ENCODE measurements around the gene GALNT11. TPM values are rescaled to one million over a fixed set of nuclear protein-coding genes. Genes with fewer than 3 reads are reported as not detected.

Gene GALNT11
- total RNA-seq, 1 donor, result 45.3 TPM

GRCh38 chr7:152140067-152140466, 114.6 kb downstream of the GALNT11 start:
- DNase-seq (ENCODE audit: low read depth), result no peak
- no peak for TF ChIP-seq CTCF (IDR thresholded peaks at IDR 0.05; ENCODE audit: insufficient read depth, low read depth, low read length)
- H3K4me3 ChIP-seq (ENCODE audit: low read depth, low read length), result no peak overlapping the region

DNA sequence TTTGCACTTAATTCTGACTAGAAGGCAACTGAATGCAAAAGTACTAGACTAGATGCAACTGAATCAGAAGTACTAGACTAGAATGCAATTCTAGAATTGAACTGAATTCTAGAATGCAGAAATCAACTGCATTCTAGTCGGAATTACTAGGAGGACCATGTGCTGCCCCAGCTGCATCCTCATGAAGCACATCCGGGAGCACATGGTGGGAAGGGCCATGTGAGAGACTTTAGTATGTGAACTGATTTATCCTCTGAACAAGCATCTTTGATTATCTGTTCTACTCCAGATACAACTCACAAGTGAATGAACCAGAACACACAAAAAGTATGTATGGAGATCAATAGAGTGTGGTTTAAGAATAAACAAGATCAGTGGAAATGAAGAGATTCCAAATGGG, 115.1 kb downstream of the GALNT11 start:
- H3K4me3 ChIP-seq (ENCODE audit: low read depth, low read length), result no peak overlapping the region
- no peak for DNase-seq (ENCODE audit: low read depth)
- TF ChIP-seq CTCF (IDR thresholded peaks at IDR 0.05; ENCODE audit: insufficient read depth, low read depth, low read length), result no peak

DNA sequence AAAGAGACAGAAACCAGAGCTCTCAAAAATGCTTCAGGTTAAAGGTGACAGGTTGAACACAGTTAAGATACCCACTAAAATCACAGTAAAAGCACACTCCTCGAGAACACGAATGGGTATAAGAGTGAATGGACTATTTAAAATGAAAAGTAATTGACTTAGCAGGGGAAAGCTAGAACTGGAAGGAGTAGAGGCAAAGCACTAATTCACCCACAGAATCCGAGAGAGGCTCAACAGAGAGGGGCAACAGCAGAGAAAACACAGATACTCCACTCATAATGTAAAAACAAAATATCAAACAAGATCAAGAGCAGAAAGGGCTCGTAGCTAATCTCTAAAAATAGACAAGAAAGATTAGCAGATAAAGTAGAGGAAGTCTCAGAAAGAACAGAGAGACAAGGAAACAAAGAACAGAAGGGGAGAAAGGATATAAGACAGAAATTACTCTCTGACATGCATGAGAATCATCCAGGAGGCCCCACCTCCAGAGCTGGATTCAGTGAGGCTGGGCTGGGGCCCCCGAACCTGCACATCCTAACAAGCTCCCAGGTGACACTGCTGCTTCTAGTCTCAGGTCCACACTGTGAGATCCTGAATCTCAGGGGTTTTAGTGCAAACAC, 117.6 kb downstream of the GALNT11 start:
- TF ChIP-seq CTCF (IDR thresholded peaks at IDR 0.05; ENCODE audit: insufficient read depth, low read depth, low read length), result no peak
- no peak overlapping the region for H3K4me3 ChIP-seq (ENCODE audit: low read depth, low read length)

GRCh38 chr7:152144557-152145245, 119.2 kb downstream of the GALNT11 start:
- H3K4me3 ChIP-seq (ENCODE audit: low read depth, low read length), result no peak overlapping the region
- no peak for TF ChIP-seq CTCF (IDR thresholded peaks at IDR 0.05; ENCODE audit: insufficient read depth, low read depth, low read length)
- DNase-seq (ENCODE audit: low read depth), result no peak

More for the DNA sequence above, 117.6 kb downstream of the GALNT11 start:
- DNase-seq (ENCODE audit: low read depth), result no peak

- no peak overlapping the region for H3K4me3 ChIP-seq (ENCODE audit: low read depth, low read length)
- peak; percentile 56 for TF ChIP-seq CTCF (IDR thresholded peaks at IDR 0.05; ENCODE audit: insufficient read depth, low read depth, low read length)
- peak; percentile 39 for DNase-seq (ENCODE audit: low read depth)
These were observed 120.5 kb downstream of the GALNT11 start for GRCh38 chr7:152145853-152146466.

GRCh38 chr7:152148706-152149105, 123.2 kb downstream of the GALNT11 start:
- H3K4me3 ChIP-seq (ENCODE audit: low read depth, low read length), result no peak overlapping the region
- no peak for TF ChIP-seq CTCF (IDR thresholded peaks at IDR 0.05; ENCODE audit: insufficient read depth, low read depth, low read length)
- DNase-seq (ENCODE audit: low read depth), result no peak

Data from fibroblast of villous mesenchyme (primary cell).